Gastroesophageal sphincter (tissue), 3 donors: ENCODE measurements around the gene GBE1.

Source experiments
- EP300 ChIP-seq: sonication (generic); formaldehyde crosslinking; IDR thresholded peaks from one replicate; pipeline ENCODE4 v1.6.1; 2017; ENCODE audit warnings: antibody characterized with exemption, mild to moderate bottlenecking
- POLR2A ChIP-seq, 2 donors: fragments of 450-650 bp; IDR thresholded peaks; one replicate each; pipeline ENCODE4 v1.6.1; 2017; ENCODE audit warnings: antibody characterized with exemption in 2 of 2, mild to moderate bottlenecking in 2 of 2, moderate library complexity in 1 of 2
- TF ChIP-seq, protein P1 (sequence below), 4 experiments: fragments of 200-600 bp in 2 of 4; fragments of 450-650 bp in 2 of 4; sonication (generic) in 1 of 4; IDR thresholded peaks; one replicate each; pipeline ENCODE4 v1.5.1; 2017 to 2019; ENCODE audit warnings: antibody characterized with exemption in 4 of 4, mild to moderate bottlenecking in 2 of 4, moderate library complexity in 2 of 4

- TF ChIP-seq, protein P1, sequence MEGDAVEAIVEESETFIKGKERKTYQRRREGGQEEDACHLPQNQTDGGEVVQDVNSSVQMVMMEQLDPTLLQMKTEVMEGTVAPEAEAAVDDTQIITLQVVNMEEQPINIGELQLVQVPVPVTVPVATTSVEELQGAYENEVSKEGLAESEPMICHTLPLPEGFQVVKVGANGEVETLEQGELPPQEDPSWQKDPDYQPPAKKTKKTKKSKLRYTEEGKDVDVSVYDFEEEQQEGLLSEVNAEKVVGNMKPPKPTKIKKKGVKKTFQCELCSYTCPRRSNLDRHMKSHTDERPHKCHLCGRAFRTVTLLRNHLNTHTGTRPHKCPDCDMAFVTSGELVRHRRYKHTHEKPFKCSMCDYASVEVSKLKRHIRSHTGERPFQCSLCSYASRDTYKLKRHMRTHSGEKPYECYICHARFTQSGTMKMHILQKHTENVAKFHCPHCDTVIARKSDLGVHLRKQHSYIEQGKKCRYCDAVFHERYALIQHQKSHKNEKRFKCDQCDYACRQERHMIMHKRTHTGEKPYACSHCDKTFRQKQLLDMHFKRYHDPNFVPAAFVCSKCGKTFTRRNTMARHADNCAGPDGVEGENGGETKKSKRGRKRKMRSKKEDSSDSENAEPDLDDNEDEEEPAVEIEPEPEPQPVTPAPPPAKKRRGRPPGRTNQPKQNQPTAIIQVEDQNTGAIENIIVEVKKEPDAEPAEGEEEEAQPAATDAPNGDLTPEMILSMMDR (IDR thresholded peaks at IDR 0.05): no peak
- TF ChIP-seq EP300: no peak
- TF ChIP-seq POLR2A (IDR thresholded peaks at IDR 0.05): no peak
Measured at GRCh38 chr3:81789691-81790090, 28.2 kb upstream of the GBE1 start.
